Dendritic cell treated with granulocyte-macrophage colony-stimulating factor and Interleukin-4, amounts not matched to agents 40 ng/mL and 50 ng/mL, for 4 days (primary cell): Measurements from ENCODE around the gene CDC34.

Source experiments
- H3K27ac Mint-ChIP-seq: one replicate; pipeline ENCODE4 v1.8.0; 2022; ENCODE audit warnings: mild to moderate bottlenecking, mixed read lengths
- H3K27me3 Mint-ChIP-seq: one replicate; pipeline ENCODE4 v1.8.0; 2022; ENCODE audit warnings: mild to moderate bottlenecking, mixed read lengths
- H3K36me3 Mint-ChIP-seq: one replicate; pipeline ENCODE4 v1.8.0; 2022; ENCODE audit warnings: low read depth, mixed read lengths
- H3K4me1 Mint-ChIP-seq: one replicate; pipeline ENCODE4 v1.8.0; 2022; ENCODE audit warnings: low read depth, mixed read lengths
- H3K4me3 Mint-ChIP-seq: one replicate; pipeline ENCODE4 v1.8.0; 2022; ENCODE audit warnings: mild to moderate bottlenecking, moderate library complexity, mixed read lengths
- H3K9me3 Mint-ChIP-seq: one replicate; pipeline ENCODE4 v1.8.0; 2022; ENCODE audit warnings: mixed read lengths
- intact Hi-C: fragments of 100-400 bp; cut with micrococcal nuclease; formaldehyde crosslinking; loops from one replicate; pipeline ENCODE4 v1.15.0; 2022

Gene CDC34

DNA sequence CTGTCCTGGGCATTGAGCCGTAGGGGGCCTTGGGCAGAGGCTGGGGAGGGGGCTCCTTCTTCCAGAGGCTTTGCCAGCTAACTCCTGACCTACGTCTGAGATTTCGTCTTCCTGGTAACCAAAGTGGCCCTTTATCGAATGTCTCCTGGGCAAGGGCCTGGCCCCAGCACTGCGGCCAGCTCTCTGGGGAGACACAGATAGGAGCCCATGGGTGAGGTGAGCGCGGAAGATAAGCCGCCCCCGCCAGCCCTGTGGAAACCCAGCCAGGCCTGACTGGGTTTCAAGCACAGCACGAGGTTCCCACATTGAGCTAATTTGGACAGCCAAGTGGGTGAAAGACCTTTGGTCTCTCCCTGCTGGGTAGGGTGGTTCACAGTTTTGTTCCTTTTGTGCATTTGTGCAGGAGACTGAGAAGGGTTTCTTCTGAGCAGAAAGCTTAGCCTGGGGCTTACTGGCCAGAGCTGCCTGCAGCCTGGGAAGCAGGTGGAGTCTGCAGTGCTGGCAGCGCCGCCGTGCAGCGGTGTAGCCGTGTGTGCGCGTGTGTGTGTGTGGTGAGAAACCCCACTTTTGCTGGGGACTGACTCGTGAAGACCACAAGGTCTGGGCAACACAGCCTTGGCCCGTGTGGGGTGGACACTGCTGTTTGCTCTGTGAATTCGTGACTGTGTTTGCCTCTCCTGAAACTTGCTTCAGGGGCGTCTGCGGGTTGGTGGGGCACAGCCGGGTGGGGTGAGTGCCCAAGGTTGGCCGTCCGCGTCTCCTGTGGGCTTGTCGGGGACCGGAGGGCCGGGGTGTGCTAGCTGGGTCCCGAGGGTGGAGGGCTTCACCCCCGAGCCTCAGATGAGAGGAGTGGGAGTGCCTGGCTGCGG lies 43.3 kb downstream of the CDC34 start:
- Mint-ChIP-seq H3K9me3 (no peaks in the 10 kb centered on the region), H3K4me3 (peak overlapping the region; percentile 0), H3K36me3 (peaks cover 63% of the 10 kb centered on the region), H3K27me3 (no peaks in the 10 kb centered on the region), H3K27ac (no peak overlapping the region), H3K4me1 (peaks cover 64% of the 10 kb centered on the region)
- intact Hi-C loops: loop anchor here (5.0 kb wide), 1 partner anchor 43 kb away; the partner anchor contains the start of gene CDC34

DNA sequence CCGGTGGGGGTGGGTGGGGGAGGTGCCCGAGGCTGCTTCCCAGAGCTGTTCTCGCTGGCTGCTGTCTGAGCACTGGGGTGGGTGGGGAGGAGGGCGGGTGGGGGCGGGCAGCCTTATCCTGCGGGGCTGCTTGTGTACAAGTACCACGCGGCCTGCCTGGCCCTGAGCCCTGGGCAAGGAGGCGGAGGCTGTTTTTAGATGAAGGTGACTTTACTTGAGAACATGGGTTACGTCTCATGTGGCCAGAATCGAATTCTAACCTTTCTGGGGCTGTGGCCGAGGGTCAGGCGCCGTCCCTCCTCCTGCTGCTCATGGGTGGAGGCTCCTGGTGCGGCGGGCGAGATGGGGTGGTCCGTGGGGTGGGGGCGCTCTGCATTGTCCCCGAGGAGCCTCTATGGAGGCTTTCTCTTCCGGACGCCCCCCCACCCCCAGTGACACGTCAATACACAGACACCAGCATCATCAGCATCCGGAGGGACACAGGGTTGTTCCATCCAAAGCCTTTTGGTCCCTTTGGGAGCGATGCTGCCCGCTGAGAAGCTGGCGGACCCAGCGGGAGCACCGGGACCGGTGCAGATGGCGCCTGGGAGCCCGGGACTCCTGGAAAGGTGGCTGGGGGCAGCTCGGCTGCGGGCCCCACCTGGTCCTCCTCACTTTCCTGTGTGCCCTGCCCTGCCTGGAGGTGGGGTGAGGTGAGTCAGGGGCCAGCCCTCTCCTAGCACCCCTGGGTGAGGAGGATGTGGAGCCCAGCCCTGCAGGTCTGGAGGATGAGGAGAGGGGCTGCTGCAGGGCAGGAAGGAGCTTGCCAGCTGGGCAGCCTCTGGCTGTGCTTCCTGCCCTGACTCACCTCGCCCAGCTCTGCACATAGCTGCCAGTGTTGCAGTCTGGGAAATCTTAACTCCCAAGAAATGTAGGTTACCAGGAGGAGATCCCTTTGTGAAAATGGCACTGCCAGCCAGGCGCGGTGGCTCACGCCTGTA lies 44.3 kb downstream of the CDC34 start:
- no peak overlapping the region for H3K27ac Mint-ChIP-seq
- H3K9me3 Mint-ChIP-seq: no peaks in the 10 kb centered on the region
- H3K27me3 Mint-ChIP-seq: no peaks in the 10 kb centered on the region
- no peak overlapping the region for H3K4me3 Mint-ChIP-seq
- H3K36me3 Mint-ChIP-seq: peaks cover 73% of the 10 kb centered on the region
- peaks cover 64% of the 10 kb centered on the region for H3K4me1 Mint-ChIP-seq
- intact Hi-C loops: no loop called here

DNA sequence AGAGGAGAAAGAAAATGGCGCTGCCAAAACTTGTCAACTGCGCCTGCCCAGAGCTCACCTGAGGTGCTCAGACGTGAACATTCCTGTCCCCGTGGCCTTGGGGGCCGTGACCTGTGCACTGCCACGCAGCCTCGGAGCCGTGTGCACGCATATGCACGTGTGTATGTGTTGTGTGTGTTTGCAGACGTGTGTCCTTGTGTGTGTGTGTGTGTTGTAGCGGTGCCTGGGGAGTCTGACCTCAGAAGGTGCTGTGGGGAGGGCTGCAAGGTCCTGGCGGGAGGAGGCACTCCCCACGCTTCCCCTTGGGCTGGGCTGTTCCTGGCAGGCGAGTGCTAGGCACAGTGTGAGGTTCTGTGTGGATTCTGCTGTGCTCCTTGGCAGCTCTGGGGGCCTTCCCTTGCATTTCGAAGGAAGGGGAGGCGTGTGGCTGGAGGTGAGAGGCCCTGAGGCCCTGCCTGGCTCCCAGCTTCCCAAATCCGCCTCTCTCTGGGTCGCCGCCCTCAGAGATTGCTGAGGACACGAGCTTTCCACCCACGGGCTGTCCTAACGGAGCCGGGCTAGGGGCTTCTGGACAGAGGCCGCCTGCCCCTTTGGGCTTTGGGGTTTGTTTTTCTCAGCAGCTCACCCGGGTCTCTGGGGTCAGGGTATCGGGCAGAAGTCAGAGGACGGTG lies 45.3 kb downstream of the CDC34 start:
- intact Hi-C loops: no loop called here

DNA sequence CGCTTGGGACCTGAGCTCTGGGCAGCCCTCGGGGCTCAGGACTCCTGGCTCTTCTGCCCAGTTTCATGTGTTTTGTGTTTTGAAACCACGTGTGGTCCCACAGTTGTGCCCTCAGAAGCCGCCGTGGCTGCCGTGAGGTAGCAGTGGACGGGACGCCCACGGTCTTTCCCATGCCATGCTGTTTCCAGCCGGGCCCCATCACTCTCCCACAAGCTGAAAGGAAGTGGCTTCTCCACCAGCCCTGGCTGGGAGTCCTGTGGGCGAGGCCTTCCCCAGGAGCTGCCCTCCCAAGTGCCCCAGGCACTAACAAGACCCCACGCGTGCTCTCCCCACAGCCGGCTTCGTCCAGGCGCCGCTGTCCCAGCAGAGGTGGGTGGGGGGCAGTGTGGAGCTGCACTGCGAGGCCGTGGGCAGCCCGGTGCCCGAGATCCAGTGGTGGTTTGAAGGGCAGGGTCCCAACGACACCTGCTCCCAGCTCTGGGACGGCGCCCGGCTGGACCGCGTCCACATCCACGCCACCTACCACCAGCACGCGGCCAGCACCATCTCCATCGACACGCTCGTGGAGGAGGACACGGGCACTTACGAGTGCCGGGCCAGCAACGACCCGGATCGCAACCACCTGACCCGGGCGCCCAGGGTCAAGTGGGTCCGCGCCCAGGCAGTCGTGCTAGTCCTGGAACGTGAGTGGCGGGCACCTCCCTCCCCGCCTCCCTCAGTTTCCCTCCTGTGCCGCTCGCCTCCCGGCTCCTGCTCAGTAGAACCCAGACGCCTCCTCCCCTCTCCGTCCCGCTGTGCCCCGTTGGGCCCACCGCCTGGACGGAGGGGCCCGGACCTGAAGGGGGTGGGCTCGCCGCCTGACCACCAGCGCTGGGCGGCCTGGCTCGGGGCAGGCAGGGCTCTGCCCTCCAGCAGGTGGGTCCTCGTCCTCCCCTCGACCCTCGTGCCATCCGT lies 46.2 kb downstream of the CDC34 start:
- no peak overlapping the region for H3K27ac Mint-ChIP-seq
- H3K36me3 Mint-ChIP-seq: peaks cover 77% of the 10 kb centered on the region
- no peak overlapping the region for H3K4me3 Mint-ChIP-seq
- no peaks in the 10 kb centered on the region for H3K27me3 Mint-ChIP-seq
- H3K9me3 Mint-ChIP-seq: no peaks in the 10 kb centered on the region
- H3K4me1 Mint-ChIP-seq: peaks cover 51% of the 10 kb centered on the region
- intact Hi-C loops: no loop called here

More for the DNA sequence above, 45.3 kb downstream of the CDC34 start:
- H3K4me1 Mint-ChIP-seq: peaks cover 55% of the 10 kb centered on the region
- no peak overlapping the region for H3K4me3 Mint-ChIP-seq
- no peak overlapping the region for H3K27ac Mint-ChIP-seq
- H3K9me3 Mint-ChIP-seq: no peaks in the 10 kb centered on the region
- H3K27me3 Mint-ChIP-seq: no peaks in the 10 kb centered on the region
- H3K36me3 Mint-ChIP-seq: peaks cover 75% of the 10 kb centered on the region

DNA sequence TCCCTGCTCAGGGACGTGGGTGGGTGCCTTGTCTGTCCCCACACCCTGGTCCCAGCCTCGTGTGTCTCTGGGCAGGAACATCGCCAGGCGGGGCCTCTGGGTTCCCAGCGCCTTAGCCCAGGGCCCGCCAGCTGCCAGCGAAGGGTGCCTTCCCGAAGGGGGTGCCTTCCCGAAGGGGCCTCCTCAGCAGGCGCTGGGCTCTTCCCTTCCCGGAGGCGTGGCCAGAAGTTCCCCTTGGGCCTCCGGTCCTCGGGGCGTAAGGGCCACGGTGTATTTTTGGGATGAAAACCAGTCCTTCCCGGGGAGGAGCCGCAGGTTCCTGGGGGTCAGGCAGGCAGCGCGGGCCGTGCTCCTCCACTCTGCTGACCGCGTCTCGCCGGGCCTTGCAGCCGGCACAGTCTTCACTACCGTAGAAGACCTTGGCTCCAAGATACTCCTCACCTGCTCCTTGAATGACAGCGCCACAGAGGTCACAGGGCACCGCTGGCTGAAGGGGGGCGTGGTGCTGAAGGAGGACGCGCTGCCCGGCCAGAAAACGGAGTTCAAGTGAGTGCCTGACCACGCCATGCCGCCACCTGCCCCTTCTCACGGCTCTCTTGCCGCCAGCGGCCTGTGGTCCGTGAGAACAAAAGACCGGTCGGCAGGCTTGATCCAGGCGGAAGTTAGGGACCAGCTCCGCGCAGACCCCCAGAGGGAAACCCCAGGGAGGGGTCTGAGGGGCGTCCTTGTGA lies 47.7 kb downstream of the CDC34 start:
- Mint-ChIP-seq H3K4me1 (peaks cover 47% of the 10 kb centered on the region), H3K27me3 (peaks cover 3% of the 10 kb centered on the region), H3K36me3 (peaks cover 82% of the 10 kb centered on the region), H3K9me3 (no peaks in the 10 kb centered on the region), H3K27ac (no peak overlapping the region), H3K4me3 (no peak overlapping the region)
- intact Hi-C loops: no loop called here

DNA sequence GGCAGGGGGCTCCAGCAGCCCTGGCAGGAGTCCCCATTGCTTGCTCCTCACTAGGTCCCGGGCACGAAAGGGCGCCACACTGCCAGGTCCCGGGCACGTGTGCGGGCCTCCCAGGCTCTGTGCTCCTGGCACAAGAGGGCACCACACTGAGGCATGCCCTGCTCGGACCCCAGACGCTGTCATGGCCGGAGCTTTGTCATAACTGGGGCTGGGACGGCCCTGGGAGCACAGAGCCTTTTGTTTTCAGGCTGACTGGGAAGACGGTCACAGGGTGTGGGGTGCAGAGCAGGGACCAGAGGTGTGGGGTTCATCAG lies 48.2 kb downstream of the CDC34 start:
- Mint-ChIP-seq H3K4me1 (peaks cover 42% of the 10 kb centered on the region), H3K27ac (no peak overlapping the region), H3K9me3 (no peaks in the 10 kb centered on the region), H3K4me3 (no peak overlapping the region), H3K27me3 (peaks cover 5% of the 10 kb centered on the region), H3K36me3 (peaks cover 82% of the 10 kb centered on the region)
- intact Hi-C loops: no loop called here

DNA sequence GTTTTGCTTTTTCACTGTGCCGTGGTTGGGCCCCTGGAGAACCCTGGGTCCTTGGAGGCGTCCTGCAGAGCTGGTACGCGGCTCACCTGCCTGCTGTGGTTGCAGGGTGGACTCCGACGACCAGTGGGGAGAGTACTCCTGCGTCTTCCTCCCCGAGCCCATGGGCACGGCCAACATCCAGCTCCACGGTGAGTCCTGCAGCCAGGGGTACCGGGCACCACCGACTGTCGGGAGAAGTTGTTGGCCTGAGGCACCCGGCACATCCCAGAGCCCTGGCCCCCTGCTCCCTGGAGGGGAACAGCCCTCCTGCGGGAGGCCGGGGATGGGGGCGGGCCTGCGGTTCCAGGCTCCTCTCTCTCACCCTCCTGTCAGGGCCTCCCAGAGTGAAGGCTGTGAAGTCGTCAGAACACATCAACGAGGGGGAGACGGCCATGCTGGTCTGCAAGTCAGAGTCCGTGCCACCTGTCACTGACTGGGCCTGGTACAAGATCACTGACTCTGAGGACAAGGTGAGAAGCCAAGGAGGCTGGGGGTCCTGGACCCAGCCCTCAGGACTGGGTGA lies 48.8 kb downstream of the CDC34 start:
- Mint-ChIP-seq H3K36me3 (peaks cover 82% of the 10 kb centered on the region), H3K27me3 (peaks cover 8% of the 10 kb centered on the region), H3K9me3 (no peaks in the 10 kb centered on the region), H3K4me1 (peaks cover 37% of the 10 kb centered on the region), H3K27ac (no peak overlapping the region), H3K4me3 (no peak overlapping the region)
- intact Hi-C loops: no loop called here

DNA sequence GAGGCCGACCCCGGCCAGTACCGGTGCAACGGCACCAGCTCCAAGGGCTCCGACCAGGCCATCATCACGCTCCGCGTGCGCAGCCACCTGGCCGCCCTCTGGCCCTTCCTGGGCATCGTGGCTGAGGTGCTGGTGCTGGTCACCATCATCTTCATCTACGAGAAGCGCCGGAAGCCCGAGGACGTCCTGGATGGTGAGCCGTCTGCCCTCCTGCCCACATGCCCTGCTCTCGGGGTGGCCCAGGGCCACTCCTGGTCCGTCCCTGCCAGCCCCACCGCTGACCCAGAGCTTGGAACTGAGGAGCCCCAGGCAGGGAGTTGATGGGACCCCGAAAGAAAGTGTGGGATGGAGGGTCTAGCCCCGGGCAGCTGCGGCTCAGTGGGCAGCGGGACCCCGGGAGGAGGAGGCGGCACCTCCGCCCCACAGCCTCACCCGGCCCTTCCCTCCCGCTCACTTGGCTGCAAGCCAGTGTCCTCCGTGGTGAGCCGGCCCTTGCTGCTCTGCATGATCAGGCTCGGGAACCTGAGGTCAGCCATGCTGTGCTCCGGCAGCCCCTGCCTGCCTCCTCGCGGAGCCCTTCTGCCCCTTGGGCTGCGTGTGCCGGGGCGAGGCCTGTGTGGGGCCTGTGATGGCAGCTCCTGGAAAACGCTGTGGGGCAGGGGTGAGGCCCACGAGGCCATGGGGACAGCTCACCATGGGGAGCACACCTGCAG lies 50.0 kb downstream of the CDC34 start:
- H3K36me3 Mint-ChIP-seq: peaks cover 72% of the 10 kb centered on the region
- peaks cover 18% of the 10 kb centered on the region for H3K27me3 Mint-ChIP-seq
- H3K9me3 Mint-ChIP-seq: no peaks in the 10 kb centered on the region
- H3K27ac Mint-ChIP-seq: no peak overlapping the region
- H3K4me1 Mint-ChIP-seq: peaks cover 25% of the 10 kb centered on the region
- H3K4me3 Mint-ChIP-seq: no peak overlapping the region
- intact Hi-C loops: no loop called here

DNA sequence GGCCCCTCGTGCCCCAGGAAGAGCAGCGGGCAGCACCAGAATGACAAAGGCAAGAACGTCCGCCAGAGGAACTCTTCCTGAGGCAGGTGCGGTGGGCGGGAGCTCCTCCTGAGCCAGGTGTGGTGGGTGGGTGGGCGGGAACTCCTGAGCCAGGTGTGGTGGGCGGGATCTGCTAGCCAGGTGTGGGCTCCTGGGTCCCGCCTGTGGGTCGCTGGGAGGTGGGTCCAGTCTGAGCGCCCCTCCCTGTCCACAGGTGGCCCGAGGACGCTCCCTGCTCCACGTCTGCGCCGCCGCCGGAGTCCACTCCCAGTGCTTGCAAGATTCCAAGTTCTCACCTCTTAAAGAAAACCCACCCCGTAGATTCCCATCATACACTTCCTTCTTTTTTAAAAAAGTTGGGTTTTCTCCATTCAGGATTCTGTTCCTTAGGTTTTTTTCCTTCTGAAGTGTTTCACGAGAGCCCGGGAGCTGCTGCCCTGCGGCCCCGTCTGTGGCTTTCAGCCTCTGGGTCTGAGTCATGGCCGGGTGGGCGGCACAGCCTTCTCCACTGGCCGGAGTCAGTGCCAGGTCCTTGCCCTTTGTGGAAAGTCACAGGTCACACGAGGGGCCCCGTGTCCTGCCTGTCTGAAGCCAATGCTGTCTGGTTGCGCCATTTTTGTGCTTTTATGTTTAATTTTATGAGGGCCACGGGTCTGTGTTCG lies 51.1 kb downstream of the CDC34 start:
- Mint-ChIP-seq H3K9me3 (no peaks in the 10 kb centered on the region), H3K4me3 (no peak overlapping the region), H3K27me3 (peaks cover 28% of the 10 kb centered on the region), H3K36me3 (peaks cover 61% of the 10 kb centered on the region), H3K27ac (no peak overlapping the region), H3K4me1 (peaks cover 14% of the 10 kb centered on the region)
- intact Hi-C loops: no loop called here

DNA sequence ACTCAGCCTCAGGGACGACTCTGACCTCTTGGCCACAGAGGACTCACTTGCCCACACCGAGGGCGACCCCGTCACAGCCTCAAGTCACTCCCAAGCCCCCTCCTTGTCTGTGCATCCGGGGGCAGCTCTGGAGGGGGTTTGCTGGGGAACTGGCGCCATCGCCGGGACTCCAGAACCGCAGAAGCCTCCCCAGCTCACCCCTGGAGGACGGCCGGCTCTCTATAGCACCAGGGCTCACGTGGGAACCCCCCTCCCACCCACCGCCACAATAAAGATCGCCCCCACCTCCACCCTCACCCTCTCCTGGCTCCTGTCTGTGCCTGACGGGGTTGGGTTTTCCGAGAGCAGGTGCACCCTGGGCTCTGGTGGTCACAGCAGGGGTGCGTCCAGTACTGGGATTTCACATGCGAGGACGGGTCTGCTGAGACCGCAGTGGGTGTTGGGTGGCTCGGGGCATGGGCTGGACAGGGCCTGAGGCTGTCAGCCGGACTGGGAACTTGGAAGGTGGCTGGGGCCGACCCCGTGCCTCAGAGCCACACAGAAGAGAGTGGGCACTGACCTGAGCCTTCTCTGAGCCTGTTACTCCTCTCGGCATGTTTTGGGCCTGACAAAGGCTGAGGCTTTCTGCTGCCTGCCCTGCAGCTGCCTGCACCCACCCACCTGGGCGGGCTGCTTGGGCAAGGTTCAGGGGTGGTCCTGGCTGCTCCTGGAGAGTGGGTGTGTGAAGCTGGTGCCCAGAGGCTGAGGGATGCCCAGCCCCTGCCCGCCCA lies 51.8 kb downstream of the CDC34 start:
- H3K36me3 Mint-ChIP-seq: peaks cover 54% of the 10 kb centered on the region
- H3K9me3 Mint-ChIP-seq: no peaks in the 10 kb centered on the region
- no peak overlapping the region for H3K4me3 Mint-ChIP-seq
- no peak overlapping the region for H3K27ac Mint-ChIP-seq
- peaks cover 35% of the 10 kb centered on the region for H3K27me3 Mint-ChIP-seq
- H3K4me1 Mint-ChIP-seq: peaks cover 11% of the 10 kb centered on the region
- intact Hi-C loops: no loop called here

DNA sequence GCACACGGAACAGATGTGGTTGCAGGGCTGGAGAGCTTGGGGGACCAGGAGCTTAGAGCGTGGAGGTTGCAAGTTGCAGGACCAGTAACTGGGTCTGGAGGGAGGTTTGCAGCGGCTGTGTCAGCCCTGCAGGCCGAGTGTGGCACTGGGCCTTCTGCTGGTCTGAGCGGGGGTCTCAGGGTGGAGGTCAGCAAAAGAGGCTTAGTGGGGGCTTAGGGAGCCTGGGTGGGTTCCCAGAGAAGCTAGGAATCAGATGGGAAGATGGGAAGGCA lies 52.3 kb downstream of the CDC34 start:
- intact Hi-C loops: no loop called here
- Mint-ChIP-seq H3K4me3 (no peak overlapping the region), H3K9me3 (no peaks in the 10 kb centered on the region), H3K4me1 (peaks cover 11% of the 10 kb centered on the region), H3K36me3 (peaks cover 48% of the 10 kb centered on the region), H3K27me3 (peaks cover 41% of the 10 kb centered on the region), H3K27ac (no peak overlapping the region)
